Endodermal cell (in vitro differentiated cells): Measurements from ENCODE around the gene SLC24A3. TPM values are rescaled to one million over a fixed set of nuclear protein-coding genes. Genes with fewer than 3 reads are reported as not detected.
A peak's percentile ranks its signal among the peaks of the same experiment; 100 is the strongest.

Experiments used
- DNase-seq: peaks from one replicate; pipeline ENCODE4 v3.0.0-alpha.2; 2017
- H3K27ac ChIP-seq: 2 replicates; pipeline ENCODE4 v1.5.1; 2013; ENCODE audit warnings: mild to moderate bottlenecking, low read depth, low read length, moderate library complexity
- H3K27me3 ChIP-seq: 2 replicates; pipeline ENCODE4 v1.6.1; 2013; ENCODE audit warnings: mild to moderate bottlenecking, low read length, moderate library complexity; ENCODE audit not compliant: insufficient read depth, control insufficient read depth, poor library complexity, severe bottlenecking
- H3K36me3 ChIP-seq: 2 replicates; pipeline ENCODE4 v1.7.0; 2013; ENCODE audit warnings: mild to moderate bottlenecking, low read length, moderate library complexity; ENCODE audit not compliant: control insufficient read depth, insufficient read depth
- H3K4me1 ChIP-seq: one replicate; pipeline ENCODE4 v1.7.0; 2013; ENCODE audit warnings: low read length; ENCODE audit not compliant: control insufficient read depth, insufficient read depth
- H3K4me3 ChIP-seq: 2 replicates; pipeline ENCODE4 v1.5.1; 2013; ENCODE audit warnings: mild to moderate bottlenecking, low read length, moderate library complexity
- H3K9ac ChIP-seq: 2 replicates; pipeline ENCODE4 v1.6.1; 2013; ENCODE audit warnings: mild to moderate bottlenecking, low read length, moderate library complexity; ENCODE audit not compliant: poor library complexity, severe bottlenecking; ENCODE audit errors: extremely low read depth
- H3K9me3 ChIP-seq: 2 replicates; pipeline ENCODE4 v1.6.1; 2013; ENCODE audit warnings: mild to moderate bottlenecking, low read length, moderate library complexity; ENCODE audit not compliant: control insufficient read depth
- H3K27ac Mint-ChIP-seq: 2 replicates; pipeline ENCODE4 v1.8.0; 2020; ENCODE audit warnings: mixed read lengths
- H3K27me3 Mint-ChIP-seq: 2 replicates; pipeline ENCODE4 v1.8.0; 2021; ENCODE audit warnings: mild to moderate bottlenecking, mixed read lengths; ENCODE audit not compliant: insufficient read depth
- H3K36me3 Mint-ChIP-seq: 2 replicates; pipeline ENCODE4 v1.8.0; 2020; ENCODE audit warnings: low read depth, mixed read lengths
- H3K4me1 Mint-ChIP-seq: 2 replicates; pipeline ENCODE4 v1.8.0; 2020; ENCODE audit warnings: mixed read lengths
- H3K4me3 Mint-ChIP-seq: 2 replicates; pipeline ENCODE4 v1.8.0; 2020; ENCODE audit warnings: mild to moderate bottlenecking, moderate library complexity, mixed read lengths
- H3K9me3 Mint-ChIP-seq: 2 replicates; pipeline ENCODE4 v1.8.0; 2020; ENCODE audit warnings: mild to moderate bottlenecking, mixed read lengths
- CTCF ChIP-seq: fragments of 200-600 bp; sonication (generic); conservative IDR thresholded peaks from 2 replicates; pipeline ENCODE4 v1.5.0; 2021; ENCODE audit warnings: antibody characterized with exemption, mild to moderate bottlenecking
- WGBS, 2 experiments: methylation state at CpG; one replicate each; pipeline versions ENCODE4 v1.1.5 to v1.1.7; 2013; ENCODE audit warnings: missing lambda C conversion rate in 2 of 2, mixed read lengths in 1 of 2; ENCODE audit not compliant: insufficient coverage in 1 of 2, insufficient read length in 1 of 2; 5-methylcytosine and 5-hydroxymethylcytosine counted together
- total RNA-seq, 2 donors: library from RNA; stranded (reverse); fragmentation: NEBNext Ultra II Directional in 1 of 2; extraction: Animal tissue kit (Norgen Biotek cat#: 25700) in 1 of 2; gene quantifications; 2 replicates in 1 of 2; 3 replicates in 1 of 2; pipeline ENCODE4 v1.2.1, GENCODE V29; 2021

Gene SLC24A3
- total RNA-seq, 2 donors from 2014 or later = 1.5 to 1.8 TPM

- no peaks in the 10 kb centered on the region for H3K4me1 ChIP-seq
- TF ChIP-seq CTCF = no peak
- H3K9me3 ChIP-seq = no peaks in the 10 kb centered on the region
- Mint-ChIP-seq H3K27me3 (no peaks in the 10 kb centered on the region), H3K4me1 (no peaks in the 10 kb centered on the region), H3K4me3 (no peak overlapping the region), H3K9me3 (no peaks in the 10 kb centered on the region), H3K27ac (no peak overlapping the region), H3K36me3 (no peaks in the 10 kb centered on the region)
- no peaks in the 10 kb centered on the region for H3K36me3 ChIP-seq
- H3K4me3 ChIP-seq = no peak overlapping the region
- peak; percentile 29 for DNase-seq
- no peak overlapping the region for H3K9ac ChIP-seq
- no peak overlapping the region for H3K27ac ChIP-seq
- 92 to 95% methylated on average over 4 to 7 of the region's 7 CpGs for WGBS, 2 experiments
- H3K27me3 ChIP-seq = no peaks in the 10 kb centered on the region
These were observed 46.7 kb downstream of the SLC24A3 start for GRCh38 chr20:19259141-19259591.

GRCh38 chr20:19260412-19261090 is 48.1 kb downstream of the SLC24A3 start:
- Histone ChIP-seq H3K27ac (no peak overlapping the region), H3K9ac (no peak overlapping the region), H3K9me3 (no peaks in the 10 kb centered on the region), H3K27me3 (no peaks in the 10 kb centered on the region), H3K4me1 (no peaks in the 10 kb centered on the region), H3K36me3 (no peaks in the 10 kb centered on the region), H3K4me3 (no peak overlapping the region)
- no peak for TF ChIP-seq CTCF
- Mint-ChIP-seq H3K36me3 (no peaks in the 10 kb centered on the region), H3K4me3 (no peak overlapping the region), H3K27me3 (no peaks in the 10 kb centered on the region), H3K4me1 (no peaks in the 10 kb centered on the region), H3K27ac (no peak overlapping the region), H3K9me3 (no peaks in the 10 kb centered on the region)
- WGBS, 2 experiments = 90% methylated on average over 8 to 9 of the region's 9 CpGs
- DNase-seq = peak; percentile 30

- Histone ChIP-seq H3K4me3 (no peak overlapping the region), H3K9me3 (no peaks in the 10 kb centered on the region), H3K27ac (no peak overlapping the region), H3K36me3 (no peaks in the 10 kb centered on the region), H3K9ac (no peak overlapping the region), H3K4me1 (no peaks in the 10 kb centered on the region), H3K27me3 (no peaks in the 10 kb centered on the region)
- H3K9me3 Mint-ChIP-seq = no peaks in the 10 kb centered on the region
- no peak overlapping the region for H3K4me3 Mint-ChIP-seq
- no peaks in the 10 kb centered on the region for H3K4me1 Mint-ChIP-seq
- no peaks in the 10 kb centered on the region for H3K36me3 Mint-ChIP-seq
- peak; percentile 16 for DNase-seq
- no peak for TF ChIP-seq CTCF
- no peaks in the 10 kb centered on the region for H3K27me3 Mint-ChIP-seq
- 94 to 100% methylated on average over 2 to 7 of the region's 7 CpGs for WGBS, 2 experiments
- H3K27ac Mint-ChIP-seq = no peak overlapping the region
These were observed 51.7 kb downstream of the SLC24A3 start for GRCh38 chr20:19264191-19264590.
